Measurements from ENCODE around the gene PHOSPHO1.

GRCh38 chr17:49195751-49196150 is 34.8 kb downstream of the PHOSPHO1 start:
- TF ChIP-seq EZH2phosphoT487 (IDR thresholded peaks at IDR 0.05; ENCODE audit: low read depth, severe bottlenecking, unreplicated experiment) = no peak
- no peak for TF ChIP-seq CTCF (IDR thresholded peaks at IDR 0.05; ENCODE audit: poor library complexity)
- no peak for TF ChIP-seq EZH2 (IDR thresholded peaks at IDR 0.05; ENCODE audit: borderline replicate concordance)

Measured in hepatocyte (in vitro differentiated cells).